GM21447 (cell line): ENCODE data around the gene SIK2.

Experiments used
- ATAC-seq: cut with Tn5 transposase; IDR thresholded peaks from one replicate; pipeline ENCODE4 v1.9.1; 2021; ENCODE audit not compliant: unreplicated experiment

The SIK2 gene

DNA sequence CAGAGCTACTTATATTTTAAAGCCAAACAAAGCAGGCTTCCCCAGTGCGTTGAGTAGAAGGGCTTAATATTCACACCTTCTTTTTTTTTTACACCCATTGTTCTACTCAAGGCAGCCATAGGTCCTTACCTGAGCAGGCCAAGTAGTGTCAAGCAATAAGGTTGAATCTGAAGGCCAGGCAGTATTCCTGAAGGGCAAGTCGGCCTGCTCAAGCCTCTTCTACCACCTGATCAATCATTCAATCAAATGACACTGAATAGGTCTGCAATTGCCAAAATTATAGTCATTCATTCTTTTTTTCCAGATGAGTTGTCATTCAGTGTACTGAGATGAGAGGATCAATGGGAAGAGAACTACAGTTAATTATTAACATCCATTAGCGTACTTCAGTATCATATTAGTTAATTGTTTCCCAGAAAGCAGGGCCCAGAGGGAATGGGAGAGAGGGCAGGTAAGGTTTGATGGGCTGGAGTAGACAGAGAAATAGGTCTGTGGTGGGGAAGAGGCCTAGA, 175.9 kb downstream of the SIK2 start:
- no peak for ATAC-seq

- no peak for ATAC-seq
Measured at GRCh38 chr11:111779118-111779517, 176.9 kb downstream of the SIK2 start.
